Activated naive CD8-positive, alpha-beta T cell treated with anti-CD3 and anti-CD28 coated beads, Interleukin-2, amount 50 U/mL, for 16 hours (primary cell): ENCODE measurements around the gene ANG.
A peak's percentile ranks its signal among the peaks of the same experiment; 100 is the strongest.
"Not testable (repeated sequence)": the region's sequence is repeated elsewhere in the genome, so short reads cannot be mapped to it uniquely, and the experiment has no call there.

ENCODE experiments used
- DNase-seq: peaks from one replicate; pipeline ENCODE4 v3.0.0-alpha.2; 2020; ENCODE audit warnings: low read depth, low spot score

The ANG gene

GRCh38 chr14:20688167-20688839 lies at the start of gene ANG:
Gene ANG, plus strand, starts transcription at chr14:20688764. Its CDS starts 4,801 bp downstream, at chr14:20693565.
- DNase-seq, result no peak

- no peak for DNase-seq
These were observed 47.0 kb upstream of the ANG start, which contains the start of gene OR6S1 for GRCh38 chr14:20641591-20641990. Gene OR6S1, minus strand, starts transcription at chr14:20641691. Its CDS starts 0 bp downstream, at chr14:20641691.

GRCh38 chr14:20642182-20642581 lies 46.4 kb upstream of the ANG start:
- no peak for DNase-seq

GRCh38 chr14:20642755-20643154 lies 45.8 kb upstream of the ANG start:
- DNase-seq, result not testable (repeated sequence)

- DNase-seq, result no peak
These were observed 44.0 kb upstream of the ANG start for GRCh38 chr14:20644520-20644919.

GRCh38 chr14:20645481-20645880 lies 43.1 kb upstream of the ANG start:
- DNase-seq, result no peak

GRCh38 chr14:20652996-20653975 lies 35.3 kb upstream of the ANG start:
- DNase-seq, result no peak

- no peak for DNase-seq
These were observed 32.7 kb upstream of the ANG start for GRCh38 chr14:20655851-20656250.

- no peak for DNase-seq
These were observed 32.3 kb upstream of the ANG start for GRCh38 chr14:20656274-20656673.

- DNase-seq, result no peak
These were observed 31.1 kb upstream of the ANG start for GRCh38 chr14:20657216-20658211.

GRCh38 chr14:20658246-20658645 lies 30.3 kb upstream of the ANG start:
- DNase-seq, result no peak

- no peak for DNase-seq
These were observed 29.2 kb upstream of the ANG start for GRCh38 chr14:20659336-20659735.

- no peak for DNase-seq
These were observed 28.7 kb upstream of the ANG start for GRCh38 chr14:20659813-20660395.

- no peak for DNase-seq
These were observed 27.4 kb upstream of the ANG start for GRCh38 chr14:20661197-20661596.

- DNase-seq, result peak; percentile 37
These were observed 25.4 kb upstream of the ANG start for GRCh38 chr14:20662968-20663732.

GRCh38 chr14:20666400-20666961 lies 22.1 kb upstream of the ANG start:
- DNase-seq, result not testable (repeated sequence)

GRCh38 chr14:20667957-20668356 lies 20.6 kb upstream of the ANG start:
- no peak for DNase-seq

GRCh38 chr14:20668969-20669368 lies 19.6 kb upstream of the ANG start:
- no peak for DNase-seq

- no peak for DNase-seq
These were observed 16.8 kb upstream of the ANG start for GRCh38 chr14:20671597-20672283.
